HepG2 (cell line): Measurements from ENCODE around the gene NLRX1. TPM values are rescaled to one million over a fixed set of nuclear protein-coding genes. Genes with fewer than 3 reads are reported as not detected.

Source experiments
- AGO1 ChIP-seq: fragments of 200-400 bp; formaldehyde crosslinking; IDR thresholded peaks from 2 replicates; pipeline ENCODE4 v1.6.1; 2017; ENCODE audit warnings: mild to moderate bottlenecking, low read depth, low read length, moderate library complexity; ENCODE audit not compliant: poor library complexity, severe bottlenecking
- ETV5 ChIP-seq: IDR thresholded peaks from 2 replicates; pipeline ENCODE4 v1.6.1; 2018; ENCODE audit warnings: missing biosample characterization, missing genetic modification reagents, inconsistent platforms, borderline replicate concordance
- GABPB1 ChIP-seq: IDR thresholded peaks from 2 replicates; pipeline ENCODE4 v1.6.1; 2016; ENCODE audit warnings: mild to moderate bottlenecking, missing genetic modification reagents, moderate library complexity, missing compliant biosample characterization
- GATAD2A ChIP-seq: IDR thresholded peaks from 2 replicates; pipeline ENCODE4 v1.6.1; 2016
- HNF4A ChIP-seq: sonication (generic); formaldehyde crosslinking; IDR thresholded peaks from 2 replicates; pipeline ENCODE4 v1.4.0; 2020; ENCODE audit warnings: missing genetic modification reagents
- JARID2 ChIP-seq: sonication (generic); formaldehyde crosslinking; IDR thresholded peaks from 2 replicates; pipeline ENCODE4 v1.8.1; 2023; ENCODE audit warnings: missing genetic modification reagents, inconsistent platforms; ENCODE audit not compliant: insufficient replicate concordance
- NR2C2 ChIP-seq: sonication (generic); formaldehyde crosslinking; IDR thresholded peaks from 2 replicates; pipeline ENCODE4 v1.4.0; 2020; ENCODE audit warnings: missing genetic modification reagents, mild to moderate bottlenecking, moderate library complexity, borderline replicate concordance
- RARA ChIP-seq: IDR thresholded peaks from 2 replicates; pipeline ENCODE4 v1.6.1; 2016; ENCODE audit warnings: missing genetic modification reagents, missing compliant biosample characterization
- SOX5 ChIP-seq: IDR thresholded peaks from 2 replicates; pipeline ENCODE4 v1.6.1; 2016; ENCODE audit warnings: borderline replicate concordance
- TEAD2 ChIP-seq: sonication (generic); formaldehyde crosslinking; IDR thresholded peaks from 2 replicates; pipeline ENCODE4 v1.9.0; 2021; ENCODE audit warnings: missing genetic modification reagents
- ZBTB21 ChIP-seq: sonication (generic); formaldehyde crosslinking; IDR thresholded peaks from 2 replicates; pipeline ENCODE4 v1.4.0; 2020; ENCODE audit warnings: missing genetic modification reagents
- ZBTB3 ChIP-seq: sonication (generic); formaldehyde crosslinking; IDR thresholded peaks from 2 replicates; pipeline ENCODE4 v1.4.0; 2020; ENCODE audit warnings: low read depth, mild to moderate bottlenecking, moderate library complexity, missing genetic modification reagents, borderline replicate concordance
- ZFX ChIP-seq: sonication (generic); formaldehyde crosslinking; IDR thresholded peaks from 2 replicates; pipeline ENCODE4 v1.4.0; 2020; ENCODE audit warnings: mild to moderate bottlenecking, low read depth, missing genetic modification reagents, moderate library complexity
- ZNF430 ChIP-seq: sonication (generic); formaldehyde crosslinking; IDR thresholded peaks from 2 replicates; pipeline ENCODE4 v1.9.0; 2021; ENCODE audit warnings: mild to moderate bottlenecking, missing genetic modification reagents
- ZNF781 ChIP-seq: sonication (generic); formaldehyde crosslinking; IDR thresholded peaks from 2 replicates; pipeline ENCODE4 v1.5.1; 2020; ENCODE audit warnings: borderline replicate concordance, mild to moderate bottlenecking, missing genetic modification reagents; ENCODE audit errors: not compliant biosample characterization
- ZNF839 ChIP-seq: sonication (generic); formaldehyde crosslinking; IDR thresholded peaks from 2 replicates; pipeline ENCODE4 v1.4.0; 2020; ENCODE audit warnings: missing genetic modification reagents, mild to moderate bottlenecking, borderline replicate concordance
- polyA plus RNA-seq, 8 experiments: library from polyadenylated mRNA; depleted of rRNA in 3 of 8; stranded (reverse) in 7 of 8; unstranded in 1 of 8; fragments of >200 nt; fragmentation: Illumina TruSeq in 4 of 8; extraction: Trizol in 4 of 8; gene quantifications; 2 replicates each; pipeline versions ENCODE4 v1.2.1 to v1.2.3, GENCODE V29; 2011 to 2016; ENCODE audit warnings: low read depth in 4 of 8, missing spikeins in 1 of 8, mixed read lengths in 1 of 8; ENCODE audit not compliant: insufficient read depth in 1 of 8
- total RNA-seq, 5 experiments: library from RNA; depleted of rRNA; stranded (reverse); fragments of >200 nt; fragmentation: Illumina TruSeq; extraction: Trizol; gene quantifications; 2 replicates each; pipeline ENCODE4 v1.2.3, GENCODE V29; 2016; ENCODE audit warnings: low read depth in 1 of 5
- TF ChIP-seq, protein P1 (sequence below): sonication (generic); formaldehyde crosslinking; conservative IDR thresholded peaks from 2 replicates; pipeline ENCODE4 v1.4.0; 2020; ENCODE audit warnings: missing genetic modification reagents
- TF ChIP-seq, protein P2 (sequence below): sonication (generic); formaldehyde crosslinking; IDR thresholded peaks from 2 replicates; pipeline ENCODE4 v1.8.1; 2023; ENCODE audit warnings: mild to moderate bottlenecking, inconsistent platforms, moderate library complexity, missing genetic modification reagents, borderline replicate concordance
- TF ChIP-seq, protein P3 (sequence below): sonication (generic); formaldehyde crosslinking; IDR thresholded peaks from 2 replicates; pipeline ENCODE4 v1.5.1; 2020; ENCODE audit warnings: mild to moderate bottlenecking, moderate library complexity, missing genetic modification reagents
- TF ChIP-seq, protein P4 (sequence below): sonication (generic); formaldehyde crosslinking; IDR thresholded peaks from 2 replicates; pipeline ENCODE4 v1.5.0; 2020; ENCODE audit warnings: mild to moderate bottlenecking, missing genetic modification reagents
- TF ChIP-seq, protein P5 (sequence below): sonication (generic); formaldehyde crosslinking; IDR thresholded peaks from 2 replicates; pipeline ENCODE4 v1.4.0; 2020; ENCODE audit warnings: mild to moderate bottlenecking, missing genetic modification reagents

Gene NLRX1
- total and polyA plus RNA-seq, 2 of the 13 experiments (the other 11 are each of a cell fraction or from before 2014, with no cell fraction given) = 8.7 to 11.0 TPM

DNA sequence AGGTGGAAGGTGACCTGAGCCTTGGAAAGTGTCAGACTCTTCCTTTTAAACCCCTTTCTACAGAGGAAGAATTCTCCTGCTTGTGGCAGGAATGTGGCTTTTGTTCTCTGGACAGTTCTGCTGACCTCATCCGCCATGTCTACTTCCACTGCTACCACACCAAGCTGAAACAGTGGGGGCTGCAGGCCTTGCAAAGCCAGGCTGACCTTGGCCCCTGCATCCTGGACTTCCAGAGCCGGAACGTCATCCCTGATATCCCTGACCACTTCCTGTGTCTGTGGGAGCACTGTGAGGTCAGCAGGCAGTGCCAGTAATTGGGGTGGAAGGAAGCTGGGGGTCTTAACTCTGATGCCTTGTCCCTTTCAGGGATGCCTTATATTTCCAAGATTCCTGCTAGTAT is 37.9 kb upstream of the NLRX1 start (continued):
- TF ChIP-seq GATAD2A (CRISPR knock-in tag) (peak; percentile 10; the same call in 1 of the 2 replicates), HNF4A (CRISPR knock-in tag) (peak; percentile 56; the same call in 1 of the 2 replicates), RARA (CRISPR knock-in tag) (peak; percentile 79), ZBTB21 (CRISPR knock-in tag) (peak; percentile 99), ZNF430 (CRISPR knock-in tag) (no peak), TEAD2 (CRISPR knock-in tag) (no peak), ZFX (CRISPR knock-in tag) (peak; percentile 39; the same call in 1 of the 2 replicates), ETV5 (CRISPR knock-in tag) (peak; percentile 79; the same call in 1 of the 2 replicates), ZBTB3 (CRISPR knock-in tag) (no peak), JARID2 (no peak), AGO1 (no peak), NR2C2 (CRISPR knock-in tag) (peak; percentile 46; the same call in 1 of the 2 replicates), ZNF839 (CRISPR knock-in tag) (no peak), SOX5 (peak; percentile 32; the same call in 1 of the 2 replicates), ZNF781 (CRISPR knock-in tag) (no peak), GABPB1 (peak; percentile 83)
- TF ChIP-seq, protein P1, sequence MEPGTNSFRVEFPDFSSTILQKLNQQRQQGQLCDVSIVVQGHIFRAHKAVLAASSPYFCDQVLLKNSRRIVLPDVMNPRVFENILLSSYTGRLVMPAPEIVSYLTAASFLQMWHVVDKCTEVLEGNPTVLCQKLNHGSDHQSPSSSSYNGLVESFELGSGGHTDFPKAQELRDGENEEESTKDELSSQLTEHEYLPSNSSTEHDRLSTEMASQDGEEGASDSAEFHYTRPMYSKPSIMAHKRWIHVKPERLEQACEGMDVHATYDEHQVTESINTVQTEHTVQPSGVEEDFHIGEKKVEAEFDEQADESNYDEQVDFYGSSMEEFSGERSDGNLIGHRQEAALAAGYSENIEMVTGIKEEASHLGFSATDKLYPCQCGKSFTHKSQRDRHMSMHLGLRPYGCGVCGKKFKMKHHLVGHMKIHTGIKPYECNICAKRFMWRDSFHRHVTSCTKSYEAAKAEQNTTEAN (CRISPR knock-in tag) = no peak
- TF ChIP-seq, protein P2, sequence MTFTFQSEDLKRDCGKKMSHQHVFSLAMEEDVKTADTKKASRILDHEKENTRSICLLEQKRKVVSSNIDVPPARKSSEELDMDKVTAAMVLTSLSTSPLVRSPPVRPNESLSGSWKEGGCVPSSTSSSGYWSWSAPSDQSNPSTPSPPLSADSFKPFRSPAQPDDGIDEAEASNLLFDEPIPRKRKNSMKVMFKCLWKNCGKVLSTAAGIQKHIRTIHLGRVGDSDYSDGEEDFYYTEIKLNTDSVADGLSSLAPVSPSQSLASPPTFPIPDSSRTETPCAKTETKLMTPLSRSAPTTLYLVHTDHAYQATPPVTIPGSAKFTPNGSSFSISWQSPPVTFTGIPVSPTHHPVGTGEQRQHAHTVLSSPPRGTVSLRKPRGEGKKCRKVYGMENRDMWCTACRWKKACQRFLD (CRISPR knock-in tag) = no peak
- TF ChIP-seq, protein P3, sequence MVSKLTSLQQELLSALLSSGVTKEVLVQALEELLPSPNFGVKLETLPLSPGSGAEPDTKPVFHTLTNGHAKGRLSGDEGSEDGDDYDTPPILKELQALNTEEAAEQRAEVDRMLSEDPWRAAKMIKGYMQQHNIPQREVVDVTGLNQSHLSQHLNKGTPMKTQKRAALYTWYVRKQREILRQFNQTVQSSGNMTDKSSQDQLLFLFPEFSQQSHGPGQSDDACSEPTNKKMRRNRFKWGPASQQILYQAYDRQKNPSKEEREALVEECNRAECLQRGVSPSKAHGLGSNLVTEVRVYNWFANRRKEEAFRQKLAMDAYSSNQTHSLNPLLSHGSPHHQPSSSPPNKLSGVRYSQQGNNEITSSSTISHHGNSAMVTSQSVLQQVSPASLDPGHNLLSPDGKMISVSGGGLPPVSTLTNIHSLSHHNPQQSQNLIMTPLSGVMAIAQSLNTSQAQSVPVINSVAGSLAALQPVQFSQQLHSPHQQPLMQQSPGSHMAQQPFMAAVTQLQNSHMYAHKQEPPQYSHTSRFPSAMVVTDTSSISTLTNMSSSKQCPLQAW (CRISPR knock-in tag) = 0 out of 2 replicates have a peak, but pooled peaks have one; percentile 28
- TF ChIP-seq, protein P4, sequence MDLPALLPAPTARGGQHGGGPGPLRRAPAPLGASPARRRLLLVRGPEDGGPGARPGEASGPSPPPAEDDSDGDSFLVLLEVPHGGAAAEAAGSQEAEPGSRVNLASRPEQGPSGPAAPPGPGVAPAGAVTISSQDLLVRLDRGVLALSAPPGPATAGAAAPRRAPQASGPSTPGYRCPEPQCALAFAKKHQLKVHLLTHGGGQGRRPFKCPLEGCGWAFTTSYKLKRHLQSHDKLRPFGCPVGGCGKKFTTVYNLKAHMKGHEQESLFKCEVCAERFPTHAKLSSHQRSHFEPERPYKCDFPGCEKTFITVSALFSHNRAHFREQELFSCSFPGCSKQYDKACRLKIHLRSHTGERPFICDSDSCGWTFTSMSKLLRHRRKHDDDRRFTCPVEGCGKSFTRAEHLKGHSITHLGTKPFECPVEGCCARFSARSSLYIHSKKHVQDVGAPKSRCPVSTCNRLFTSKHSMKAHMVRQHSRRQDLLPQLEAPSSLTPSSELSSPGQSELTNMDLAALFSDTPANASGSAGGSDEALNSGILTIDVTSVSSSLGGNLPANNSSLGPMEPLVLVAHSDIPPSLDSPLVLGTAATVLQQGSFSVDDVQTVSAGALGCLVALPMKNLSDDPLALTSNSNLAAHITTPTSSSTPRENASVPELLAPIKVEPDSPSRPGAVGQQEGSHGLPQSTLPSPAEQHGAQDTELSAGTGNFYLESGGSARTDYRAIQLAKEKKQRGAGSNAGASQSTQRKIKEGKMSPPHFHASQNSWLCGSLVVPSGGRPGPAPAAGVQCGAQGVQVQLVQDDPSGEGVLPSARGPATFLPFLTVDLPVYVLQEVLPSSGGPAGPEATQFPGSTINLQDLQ (CRISPR knock-in tag) = no peak
- TF ChIP-seq, protein P5, sequence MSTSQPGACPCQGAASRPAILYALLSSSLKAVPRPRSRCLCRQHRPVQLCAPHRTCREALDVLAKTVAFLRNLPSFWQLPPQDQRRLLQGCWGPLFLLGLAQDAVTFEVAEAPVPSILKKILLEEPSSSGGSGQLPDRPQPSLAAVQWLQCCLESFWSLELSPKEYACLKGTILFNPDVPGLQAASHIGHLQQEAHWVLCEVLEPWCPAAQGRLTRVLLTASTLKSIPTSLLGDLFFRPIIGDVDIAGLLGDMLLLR (CRISPR knock-in tag) = no peak
